ENCODE data around the gene TLE2. TPM values are rescaled to one million over a fixed set of nuclear protein-coding genes. Genes with fewer than 3 reads are reported as not detected.

Gene TLE2
- total and polyA plus RNA-seq, 2 of the 4 experiments (the other 2 are of a cell fraction): under 0.01 to 0.41 TPM

DNA sequence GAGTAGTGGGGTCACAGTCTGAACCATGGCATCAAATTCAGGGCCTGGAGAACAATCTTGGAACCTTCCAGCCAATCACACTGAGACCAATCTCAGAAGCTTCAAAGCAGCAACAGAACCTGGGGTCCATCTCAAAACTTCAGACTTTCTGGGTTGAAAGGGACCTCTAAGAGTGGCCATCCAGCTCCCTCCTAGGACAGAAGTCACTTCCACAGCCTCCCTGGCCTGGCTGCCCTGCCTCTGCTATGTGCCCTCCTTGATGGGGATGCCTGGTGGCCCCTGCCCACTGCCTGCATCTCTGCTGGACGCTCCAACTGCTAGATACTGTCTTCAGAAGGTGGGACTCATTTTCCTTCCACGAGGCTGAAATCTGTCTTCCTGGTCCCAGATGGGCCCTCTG, 1.8 kb downstream of the TLE2 start:
- Histone ChIP-seq H3K56ac (ENCODE audit: extremely low read depth, insufficient read depth, low read length) (no peak overlapping the region), H3K4ac (ENCODE audit: low read depth, low read length) (no peak overlapping the region), H4K20me1 (ENCODE audit: insufficient read depth, low read length) (no peaks in the 10 kb centered on the region), H2AK9ac (replicated peaks; ENCODE audit: low read depth, low read length, poor library complexity) (no peak overlapping the region), H3K79me1 (ENCODE audit: low read depth in 1 of 2, low read length in 2 of 2) (no peaks in the 10 kb centered on the region), H3K9me1 (ENCODE audit: insufficient read depth, low read length) (no peaks in the 10 kb centered on the region), H3K9ac (ENCODE audit: low read depth, low read length) (no peak overlapping the region), H2BK5ac (ENCODE audit: low read depth, low read length, poor library complexity, severe bottlenecking) (no peak overlapping the region), H3K9me3 (ENCODE audit: control insufficient read depth, insufficient read depth, low read length) (no peaks in the 10 kb centered on the region), H2AFZ (replicated peaks; ENCODE audit: low read length, poor library complexity) (no peak overlapping the region), H4K8ac (ENCODE audit: low read depth in 2 of 2, low read length in 2 of 2) (no peak overlapping the region), H2AK5ac (ENCODE audit: low read depth, low read length) (no peak overlapping the region), H2BK120ac (ENCODE audit: low read depth, low read length) (no peak overlapping the region), H4K91ac (ENCODE audit: insufficient read depth, low read depth, low read length) (no peak overlapping the region), H3K4me3 (ENCODE audit: insufficient read depth, low read depth, low read length) (no peak overlapping the region), H3K27ac (ENCODE audit: insufficient read depth, low read length) (no peak overlapping the region), H3K18ac (ENCODE audit: low read depth, low read length) (no peak overlapping the region), H3K4me2 (ENCODE audit: low read depth, low read length) (no peak overlapping the region), H3K23ac (ENCODE audit: low read depth, low read length) (no peak overlapping the region), H3K27me3 (ENCODE audit: control insufficient read depth, insufficient read depth, low read length) (peaks cover 60% of the 10 kb centered on the region), H3K4me1 (ENCODE audit: control insufficient read depth, insufficient read depth, low read length) (no peaks in the 10 kb centered on the region), H3K36me3 (ENCODE audit: control insufficient read depth, insufficient read depth, low read length) (no peaks in the 10 kb centered on the region), H4K5ac (ENCODE audit: low read depth, low read length) (no peak overlapping the region), H2BK15ac (ENCODE audit: low read depth, low read length) (no peak overlapping the region), H2BK20ac (ENCODE audit: low read depth, low read length) (no peak overlapping the region), H3K14ac (replicated peaks; ENCODE audit: low read depth, low read length) (no peak overlapping the region)
- intact Hi-C loops (cut with micrococcal nuclease) (no loop called here), in situ Hi-C loops (cut with MboI; ENCODE audit: low sequenced_read_pairs) (no loop called here), dilution Hi-C loops (cut with HindIII; ENCODE audit: low sequenced_read_pairs, unreplicated experiment) (no loop called here)
- ChIA-PET POLR2A (ENCODE audit: unreplicated experiment) (no interaction called here), CTCF (no interaction called here)
- BruUV-seq (replicated peaks): no TSS peak
- TF ChIP-seq SMC3 (IDR thresholded peaks at IDR 0.05; ENCODE audit: low read depth, low read length) (no peak), NFE2L2 (IDR thresholded peaks at IDR 0.05; ENCODE audit: low read depth, low read length) (no peak), BHLHE40 (IDR thresholded peaks at IDR 0.05; ENCODE audit: low read depth, low read length) (no peak), MXI1 (IDR thresholded peaks at IDR 0.05; ENCODE audit: borderline replicate concordance, low read depth, low read length) (no peak), ELK1 (IDR thresholded peaks at IDR 0.05; ENCODE audit: borderline replicate concordance, low read depth, low read length) (no peak), FOS (IDR thresholded peaks at IDR 0.05; ENCODE audit: low read depth, low read length) (no peak), CHD1 (IDR thresholded peaks at IDR 0.05; ENCODE audit: low read depth, low read length) (no peak), MAZ (IDR thresholded peaks at IDR 0.05; ENCODE audit: borderline replicate concordance, low read depth, low read length) (no peak), CEBPB (IDR thresholded peaks at IDR 0.05; ENCODE audit: low read depth, low read length) (no peak), MAFK (IDR thresholded peaks at IDR 0.05; ENCODE audit: low read depth, low read length) (no peak), RCOR1 (IDR thresholded peaks at IDR 0.05; ENCODE audit: insufficient replicate concordance, low read length) (no peak), RFX5 (IDR thresholded peaks at IDR 0.05; ENCODE audit: low read depth, low read length) (no peak), POLR2A (IDR thresholded peaks at IDR 0.05; ENCODE audit: low read depth, low read length) (no peak), RAD21 (IDR thresholded peaks at IDR 0.05; ENCODE audit: low read length) (no peak)
- TF ChIP-seq, protein P1, sequence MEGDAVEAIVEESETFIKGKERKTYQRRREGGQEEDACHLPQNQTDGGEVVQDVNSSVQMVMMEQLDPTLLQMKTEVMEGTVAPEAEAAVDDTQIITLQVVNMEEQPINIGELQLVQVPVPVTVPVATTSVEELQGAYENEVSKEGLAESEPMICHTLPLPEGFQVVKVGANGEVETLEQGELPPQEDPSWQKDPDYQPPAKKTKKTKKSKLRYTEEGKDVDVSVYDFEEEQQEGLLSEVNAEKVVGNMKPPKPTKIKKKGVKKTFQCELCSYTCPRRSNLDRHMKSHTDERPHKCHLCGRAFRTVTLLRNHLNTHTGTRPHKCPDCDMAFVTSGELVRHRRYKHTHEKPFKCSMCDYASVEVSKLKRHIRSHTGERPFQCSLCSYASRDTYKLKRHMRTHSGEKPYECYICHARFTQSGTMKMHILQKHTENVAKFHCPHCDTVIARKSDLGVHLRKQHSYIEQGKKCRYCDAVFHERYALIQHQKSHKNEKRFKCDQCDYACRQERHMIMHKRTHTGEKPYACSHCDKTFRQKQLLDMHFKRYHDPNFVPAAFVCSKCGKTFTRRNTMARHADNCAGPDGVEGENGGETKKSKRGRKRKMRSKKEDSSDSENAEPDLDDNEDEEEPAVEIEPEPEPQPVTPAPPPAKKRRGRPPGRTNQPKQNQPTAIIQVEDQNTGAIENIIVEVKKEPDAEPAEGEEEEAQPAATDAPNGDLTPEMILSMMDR (conservative IDR thresholded peaks at IDR 0.05; ENCODE audit: low read depth, low read length): no peak
- TF ChIP-seq, protein P2, sequence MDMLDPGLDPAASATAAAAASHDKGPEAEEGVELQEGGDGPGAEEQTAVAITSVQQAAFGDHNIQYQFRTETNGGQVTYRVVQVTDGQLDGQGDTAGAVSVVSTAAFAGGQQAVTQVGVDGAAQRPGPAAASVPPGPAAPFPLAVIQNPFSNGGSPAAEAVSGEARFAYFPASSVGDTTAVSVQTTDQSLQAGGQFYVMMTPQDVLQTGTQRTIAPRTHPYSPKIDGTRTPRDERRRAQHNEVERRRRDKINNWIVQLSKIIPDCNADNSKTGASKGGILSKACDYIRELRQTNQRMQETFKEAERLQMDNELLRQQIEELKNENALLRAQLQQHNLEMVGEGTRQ (IDR thresholded peaks at IDR 0.05; ENCODE audit: low read depth, low read length): no peak
- WGBS, 2 experiments (ENCODE audit: extremely low coverage in 2 of 2, insufficient read length in 1 of 2): 38% methylated on average over 2 of the region's 2 CpGs; no CpG with 5 or more reads in 1 of the 2 experiments
- no peak for DNase-seq
- no peak for ATAC-seq (ENCODE audit: low read depth)
